Measurements from ENCODE around the gene RPL18. TPM values are rescaled to one million over a fixed set of nuclear protein-coding genes. Genes with fewer than 3 reads are reported as not detected.

Gene RPL18
- total and polyA plus RNA-seq, 9 of the 15 experiments (the other 6 are each of a cell fraction or from before 2014, with no cell fraction given) = 312 to 2,635 (median 1,653) TPM

GRCh38 chr19:48632692-48633147 is 13.7 kb upstream of the RPL18 start (continued):
- TF ChIP-seq RAD21 (CRISPR knock-in tag; conservative IDR thresholded peaks at IDR 0.05 in 1 of 2, IDR thresholded peaks at IDR 0.05 in 1 of 2) = peak; percentile 24 to 53; a peak in 3 of 4 replicates
- TF ChIP-seq NFATC3 (IDR thresholded peaks at IDR 0.05) = peak; percentile 44; the same call in 1 of the 2 replicates
- no peak for TF ChIP-seq RHOXF2B (CRISPR knock-in tag; conservative IDR thresholded peaks at IDR 0.05)
- peak; percentile 62; the same call in 1 of the 2 replicates for TF ChIP-seq JUND (IDR thresholded peaks at IDR 0.05; ENCODE audit: borderline replicate concordance, low read depth, low read length)
- no peak; the same call in 2 of the 3 replicates for TF ChIP-seq JUND (tag; IDR thresholded peaks at IDR 0.05; ENCODE audit: borderline replicate concordance, low read depth, low read length)
- TF ChIP-seq KDM5B (IDR thresholded peaks at IDR 0.05; ENCODE audit: insufficient replicate concordance, low read depth, low read length) = peak; percentile 2
- TF ChIP-seq ATF7 (IDR thresholded peaks at IDR 0.05) = 0 out of 2 replicates have a peak, but pooled peaks have one; percentile 19
- no peak for TF ChIP-seq ZNF586 (CRISPR knock-in tag; conservative IDR thresholded peaks at IDR 0.05)
- peak; percentile 26; the same call in 1 of the 2 replicates for TF ChIP-seq REST (IDR thresholded peaks at IDR 0.05; ENCODE audit: borderline replicate concordance)
- no peak for TF ChIP-seq REST (CRISPR knock-in tag; IDR thresholded peaks at IDR 0.05; ENCODE audit: low read depth)
- 0 out of 2 replicates have a peak, but pooled peaks have one; percentile 15 for TF ChIP-seq NBN (IDR thresholded peaks at IDR 0.05; ENCODE audit: low read depth)
- no peak for TF ChIP-seq ARID3B (CRISPR knock-in tag; IDR thresholded peaks at IDR 0.05; ENCODE audit: borderline replicate concordance)
- TF ChIP-seq IRF9 (tag; IDR thresholded peaks at IDR 0.05) = no peak
- no peak for TF ChIP-seq ETS2 (tag; IDR thresholded peaks at IDR 0.05; ENCODE audit: borderline replicate concordance, poor library complexity, severe bottlenecking)
- TF ChIP-seq NFE2 (IDR thresholded peaks at IDR 0.05; ENCODE audit: low read depth) = peak; percentile 59; the same call in 1 of the 2 replicates
- TF ChIP-seq ZNF740 (CRISPR knock-in tag; IDR thresholded peaks at IDR 0.05) = no peak
- TF ChIP-seq ZNF740 (tag; IDR thresholded peaks at IDR 0.05) = no peak

All from K562 (cell line).